GM21723 (cell line): ENCODE data around the gene TAMM41.
A peak's percentile ranks its signal among the peaks of the same experiment; 100 is the strongest.
"Not testable (repeated sequence)": the region's sequence is repeated elsewhere in the genome, so short reads cannot be mapped to it uniquely, and the experiment has no call there.

ENCODE experiments used
- ATAC-seq: cut with Tn5 transposase; IDR thresholded peaks from one replicate; pipeline ENCODE4 v1.9.1; 2021; ENCODE audit warnings: mild to moderate bottlenecking, moderate library complexity; ENCODE audit not compliant: unreplicated experiment

The TAMM41 gene

DNA sequence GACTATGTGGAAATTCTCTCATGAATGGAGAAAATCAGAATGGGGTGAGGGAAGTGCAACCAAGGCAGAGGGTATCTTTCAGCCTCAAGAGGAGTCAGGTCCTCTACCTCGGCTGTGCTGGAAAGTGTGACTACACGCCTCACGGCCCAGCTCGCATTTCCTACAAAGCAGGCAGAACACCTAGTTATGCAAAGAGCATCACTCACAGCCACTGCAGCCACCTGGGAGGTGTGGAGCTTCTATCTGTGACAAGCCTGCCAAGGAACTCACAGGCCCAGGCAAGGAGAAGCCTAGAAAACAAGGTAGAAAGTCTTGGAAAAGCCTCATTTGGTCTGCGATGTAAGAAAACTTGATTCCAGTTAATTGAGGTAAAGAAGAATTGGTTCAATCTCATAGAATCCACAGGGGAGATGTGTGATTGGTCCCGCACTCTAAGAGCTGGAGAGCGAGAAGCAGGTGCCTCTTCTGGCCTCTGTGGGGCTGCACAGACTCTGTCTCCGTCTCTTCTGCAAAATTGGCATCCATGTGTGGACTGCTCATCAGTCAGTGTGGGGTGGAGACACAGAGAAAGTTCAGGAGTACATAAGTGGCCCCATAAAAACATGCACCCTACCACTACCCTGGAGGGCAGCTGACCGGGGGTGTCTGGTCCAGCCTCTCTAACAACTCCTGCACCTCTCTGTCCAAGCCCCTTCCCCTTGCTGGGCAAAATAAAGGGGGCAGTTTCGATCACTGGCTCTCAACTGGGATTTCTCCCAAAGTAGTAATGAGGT, 76.8 kb downstream of the TAMM41 start:
- peak; percentile 26 for ATAC-seq

- no peak for ATAC-seq
Measured at GRCh38 chr3:11768604-11769003, 78.1 kb downstream of the TAMM41 start.

DNA sequence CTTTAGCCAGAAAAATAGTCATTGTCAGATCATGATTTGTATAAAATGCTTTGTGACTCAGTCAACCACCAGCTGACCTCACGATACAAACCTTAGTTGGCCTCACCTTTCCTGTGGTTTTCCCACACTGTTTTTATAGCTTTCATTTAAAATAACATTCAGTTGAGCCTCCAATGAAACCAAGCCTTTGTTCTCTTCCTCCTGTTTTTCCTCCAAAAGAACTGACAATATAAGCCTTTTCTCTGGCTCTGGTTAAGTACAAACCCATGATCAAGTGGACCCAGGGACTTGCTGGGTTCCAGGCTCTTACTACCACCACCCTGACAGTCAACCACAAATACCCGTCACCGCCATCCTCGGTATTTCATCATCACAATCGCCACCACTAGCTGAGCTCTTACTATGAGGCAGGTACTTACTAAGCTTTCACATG, 81.7 kb downstream of the TAMM41 start:
- no peak for ATAC-seq

GRCh38 chr3:11759996-11760395, 86.7 kb downstream of the TAMM41 start:
- no peak for ATAC-seq

DNA sequence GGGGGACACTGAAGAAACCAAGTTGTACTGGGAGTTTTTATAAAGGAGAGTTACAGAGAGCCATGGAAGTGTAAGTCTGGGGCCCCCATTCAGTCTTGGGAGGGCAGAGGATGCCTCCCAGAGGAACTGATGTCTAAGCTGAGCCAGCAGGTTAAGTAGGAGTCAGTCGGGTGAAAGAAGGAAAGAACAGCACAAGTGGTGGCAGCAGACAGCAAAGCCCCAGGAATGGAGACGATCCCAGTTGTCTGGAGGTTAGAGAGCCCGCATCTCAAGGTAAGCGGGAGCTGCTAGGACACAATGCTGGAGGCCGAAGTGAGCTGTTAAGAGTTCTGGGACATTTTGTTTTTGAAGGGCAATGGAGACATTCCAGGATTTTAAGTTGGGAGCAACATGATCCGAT, 88.8 kb downstream of the TAMM41 start:
- no peak for ATAC-seq

DNA sequence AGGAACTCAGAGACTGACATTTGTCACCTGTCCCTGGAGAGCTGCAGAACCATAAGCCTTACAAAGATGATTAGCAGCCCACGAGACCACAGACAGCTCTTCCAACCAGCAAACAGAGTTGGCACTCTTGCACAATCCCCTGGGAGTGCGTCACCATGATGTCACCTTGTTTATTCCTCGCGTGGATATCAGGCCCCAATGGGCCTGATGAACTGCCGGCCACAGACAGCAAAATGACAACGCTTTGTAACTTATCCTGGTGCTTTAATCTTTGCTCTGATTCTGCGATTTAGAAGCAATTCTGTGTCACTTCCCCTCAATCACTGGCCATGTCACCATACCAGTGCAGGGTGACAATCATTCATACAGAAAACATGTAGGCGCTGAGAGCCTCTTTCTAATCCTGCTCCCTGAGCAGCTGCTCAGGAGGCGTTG, 89.2 kb downstream of the TAMM41 start:
- ATAC-seq: no peak

GRCh38 chr3:11755276-11755675, 91.4 kb downstream of the TAMM41 start:
- no peak for ATAC-seq

- not testable (repeated sequence) for ATAC-seq
Measured at GRCh38 chr3:11752254-11752653, 94.4 kb downstream of the TAMM41 start.

DNA sequence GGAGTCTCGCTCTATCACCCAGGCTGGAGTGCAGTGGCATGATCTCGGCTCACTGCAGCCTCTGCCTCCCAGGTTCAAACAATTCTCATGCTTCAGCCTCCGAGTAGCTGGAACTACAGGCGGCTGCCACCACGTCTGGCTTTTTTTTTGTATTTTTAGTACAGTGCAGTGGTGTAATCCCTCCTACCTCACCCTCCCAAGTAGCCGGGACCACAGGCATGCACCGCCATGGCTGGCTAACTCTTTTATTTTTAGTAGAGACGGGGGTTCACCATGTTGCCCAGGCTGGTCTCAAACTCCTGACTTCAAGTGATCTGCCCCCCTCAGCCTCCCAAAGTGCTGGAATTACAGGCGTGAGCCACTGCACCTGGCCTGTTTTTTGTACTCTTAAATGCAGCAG, 98.4 kb downstream of the TAMM41 start:
- ATAC-seq: not testable (repeated sequence)
